Neutrophil (primary cell): ENCODE results near the gene MLPH.

Source experiments
- H3K27ac ChIP-seq: fragments of 200-600 bp; sonication (generic); 2 replicates; pipeline ENCODE4 v1.5.1; 2016; ENCODE audit warnings: mild to moderate bottlenecking, moderate library complexity
- H3K27me3 ChIP-seq: fragments of 200-600 bp; sonication (generic); 2 replicates; pipeline ENCODE4 v1.6.0; 2016; ENCODE audit warnings: mild to moderate bottlenecking
- H3K36me3 ChIP-seq: fragments of 200-600 bp; sonication (generic); 2 replicates; pipeline ENCODE4 v1.5.1; 2017
- H3K4me1 ChIP-seq, 2 experiments: fragments of 200-600 bp in 1 of 2; sonication (generic) in 1 of 2; 1 replicate in 1 of 2; 2 replicates in 1 of 2; pipeline versions ENCODE4 v1.5.1 to v1.6.1; 2013 to 2016; ENCODE audit warnings: low read depth in 1 of 2, low read length in 1 of 2, mild to moderate bottlenecking in 1 of 2, moderate library complexity in 1 of 2; ENCODE audit not compliant: control insufficient read depth in 1 of 2, insufficient read depth in 1 of 2
- H3K4me3 ChIP-seq, 2 experiments: fragments of 200-600 bp in 1 of 2; sonication (generic) in 1 of 2; 1 replicate in 1 of 2; 2 replicates in 1 of 2; pipeline ENCODE4 v1.5.1; 2013 to 2016; ENCODE audit warnings: low read depth in 1 of 2, low read length in 1 of 2, mild to moderate bottlenecking in 1 of 2, moderate library complexity in 1 of 2
- H3K9me3 ChIP-seq: fragments of 200-600 bp; sonication (generic); 2 replicates; pipeline ENCODE4 v1.5.1; 2016
- TF ChIP-seq, protein P1 (sequence below): fragments of 200-600 bp; sonication (generic); IDR thresholded peaks from 2 replicates; pipeline ENCODE4 v1.5.1; 2016; ENCODE audit warnings: antibody characterized with exemption

Gene MLPH

GRCh38 chr2:237590272-237591140, 103.5 kb downstream of the MLPH start, which contains the start of gene RAB17:
TSS of gene RAB17 (minus strand) at chr2:237590734. CDS start at chr2:237586154, 4,580 bp downstream.
- no peaks in the 10 kb centered on the region for H3K4me1 ChIP-seq
- H3K9me3 ChIP-seq, result no peaks in the 10 kb centered on the region
- H3K27me3 ChIP-seq, result peaks cover 23% of the 10 kb centered on the region
- TF ChIP-seq, protein P1, sequence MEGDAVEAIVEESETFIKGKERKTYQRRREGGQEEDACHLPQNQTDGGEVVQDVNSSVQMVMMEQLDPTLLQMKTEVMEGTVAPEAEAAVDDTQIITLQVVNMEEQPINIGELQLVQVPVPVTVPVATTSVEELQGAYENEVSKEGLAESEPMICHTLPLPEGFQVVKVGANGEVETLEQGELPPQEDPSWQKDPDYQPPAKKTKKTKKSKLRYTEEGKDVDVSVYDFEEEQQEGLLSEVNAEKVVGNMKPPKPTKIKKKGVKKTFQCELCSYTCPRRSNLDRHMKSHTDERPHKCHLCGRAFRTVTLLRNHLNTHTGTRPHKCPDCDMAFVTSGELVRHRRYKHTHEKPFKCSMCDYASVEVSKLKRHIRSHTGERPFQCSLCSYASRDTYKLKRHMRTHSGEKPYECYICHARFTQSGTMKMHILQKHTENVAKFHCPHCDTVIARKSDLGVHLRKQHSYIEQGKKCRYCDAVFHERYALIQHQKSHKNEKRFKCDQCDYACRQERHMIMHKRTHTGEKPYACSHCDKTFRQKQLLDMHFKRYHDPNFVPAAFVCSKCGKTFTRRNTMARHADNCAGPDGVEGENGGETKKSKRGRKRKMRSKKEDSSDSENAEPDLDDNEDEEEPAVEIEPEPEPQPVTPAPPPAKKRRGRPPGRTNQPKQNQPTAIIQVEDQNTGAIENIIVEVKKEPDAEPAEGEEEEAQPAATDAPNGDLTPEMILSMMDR, result no peak
- H3K27ac ChIP-seq, result no peak within 1 kb of the TSS
- H3K4me3 ChIP-seq, result no peak within 1 kb of the TSS
- H3K36me3 ChIP-seq, result no peaks in the 10 kb centered on the region

- Histone ChIP-seq H3K36me3 (no peaks in the 10 kb centered on the region), H3K4me1 (no peaks in the 10 kb centered on the region), H3K9me3 (no peaks in the 10 kb centered on the region), H3K27ac (no peak overlapping the region), H3K4me3 (no peak overlapping the region), H3K27me3 (peaks cover 23% of the 10 kb centered on the region)
- TF ChIP-seq, protein P1, result no peak
Measured at GRCh38 chr2:237591141-237591881, 104.3 kb downstream of the MLPH start.

DNA sequence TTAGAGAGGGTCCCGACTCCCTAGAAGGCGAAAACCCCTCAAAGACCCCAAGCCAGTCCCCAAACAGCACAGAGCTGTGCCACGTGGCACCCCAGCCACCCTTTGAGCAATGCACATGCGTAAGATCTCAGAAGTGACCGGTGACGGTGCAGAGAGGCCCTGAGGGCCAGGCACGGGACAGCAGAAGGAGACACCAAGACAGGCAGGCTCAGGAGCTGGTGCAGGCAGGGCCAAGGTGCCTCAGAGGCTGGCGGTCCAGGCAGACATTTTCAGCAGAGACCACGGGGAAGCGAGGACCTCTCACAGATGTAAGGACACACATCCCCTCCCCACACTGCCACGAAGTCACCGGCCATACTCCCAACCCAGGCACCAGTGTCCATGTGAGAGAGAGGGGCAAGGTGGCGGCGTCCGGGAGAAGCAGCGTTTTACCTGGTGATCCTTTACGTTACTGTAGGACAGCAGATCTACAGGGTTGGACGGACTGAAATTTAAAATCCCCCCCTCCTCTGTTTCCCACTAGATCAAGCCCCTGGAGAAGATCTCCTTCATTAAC, 105.5 kb downstream of the MLPH start:
- Histone ChIP-seq H3K27me3 (peaks cover 23% of the 10 kb centered on the region), H3K27ac (no peak overlapping the region), H3K4me1 (no peaks in the 10 kb centered on the region), H3K4me3 (no peak overlapping the region), H3K9me3 (no peaks in the 10 kb centered on the region), H3K36me3 (no peaks in the 10 kb centered on the region)
- TF ChIP-seq, protein P1, result no peak

- Histone ChIP-seq H3K36me3 (no peaks in the 10 kb centered on the region), H3K4me3 (no peak overlapping the region), H3K9me3 (no peaks in the 10 kb centered on the region), H3K4me1 (no peaks in the 10 kb centered on the region), H3K27ac (no peak overlapping the region), H3K27me3 (peaks cover 23% of the 10 kb centered on the region)
- TF ChIP-seq, protein P1, result no peak
Measured at GRCh38 chr2:237593036-237593435, 106.0 kb downstream of the MLPH start.

DNA sequence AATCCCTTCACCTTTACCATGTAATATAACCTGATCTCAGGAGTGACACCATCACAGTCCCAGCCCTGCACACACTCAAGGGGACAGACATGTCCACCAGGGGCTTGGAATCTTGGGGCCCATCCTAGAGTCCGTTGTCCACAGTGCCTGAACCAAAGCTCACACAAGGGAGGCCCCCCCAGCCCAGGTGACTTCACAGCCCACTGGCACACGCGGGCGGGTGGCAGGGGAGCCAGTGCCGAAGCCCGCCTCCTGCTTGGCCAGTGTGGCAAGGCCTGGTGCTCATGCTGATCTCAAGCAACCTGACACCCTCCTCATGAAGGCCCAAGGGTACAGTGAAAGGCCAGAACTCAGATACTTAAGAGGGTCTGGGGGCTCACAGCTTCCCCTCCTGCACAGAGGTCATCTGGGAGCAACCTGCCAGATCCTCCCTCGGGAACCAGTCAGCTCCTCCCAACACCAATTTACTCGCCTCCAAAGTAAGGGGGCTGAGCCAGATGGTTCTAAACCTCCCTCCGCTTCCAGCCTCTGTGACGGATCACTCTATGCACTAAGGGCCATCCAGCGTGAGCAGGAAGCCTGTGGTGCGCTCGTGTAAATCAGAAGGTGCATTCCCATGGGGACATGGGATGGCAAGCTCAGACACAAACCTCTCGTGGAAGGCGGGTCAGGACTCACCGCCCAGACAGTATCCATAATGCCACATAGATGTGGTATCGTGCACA, 106.7 kb downstream of the MLPH start:
- H3K27ac ChIP-seq, result no peak overlapping the region
- H3K4me3 ChIP-seq, result no peak overlapping the region
- H3K27me3 ChIP-seq, result peaks cover 23% of the 10 kb centered on the region
- H3K4me1 ChIP-seq, result no peaks in the 10 kb centered on the region
- H3K36me3 ChIP-seq, result no peaks in the 10 kb centered on the region
- no peaks in the 10 kb centered on the region for H3K9me3 ChIP-seq
- TF ChIP-seq, protein P1, result no peak
